ENCODE results near the gene LMAN2. TPM values are rescaled to one million over a fixed set of nuclear protein-coding genes. Genes with fewer than 3 reads are reported as not detected.
"Not testable (repeated sequence)": the region's sequence is repeated elsewhere in the genome, so short reads cannot be mapped to it uniquely, and the experiment has no call there.

The LMAN2 gene
- total RNA-seq, 3 donors from 2014 or later = 91.9 to 150 (median 139) TPM

DNA sequence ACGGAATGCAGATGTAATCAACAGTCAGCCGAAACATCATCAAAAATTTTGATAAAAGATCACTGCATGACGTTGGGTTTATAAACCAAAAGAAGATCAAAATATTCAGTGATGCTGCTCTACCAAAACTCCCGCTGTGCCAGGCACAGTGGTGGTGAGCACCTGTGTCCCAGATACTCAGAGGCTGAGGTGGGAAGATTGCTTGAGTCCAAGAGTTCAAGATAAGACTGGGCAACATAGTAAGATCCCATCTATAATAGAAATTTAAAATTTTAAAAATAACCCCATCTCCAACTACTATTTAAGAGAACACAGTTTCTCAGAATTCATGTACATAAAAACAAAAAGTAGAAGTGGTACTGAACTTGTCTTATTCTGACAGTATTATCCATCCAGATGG is 3.8 kb downstream of the LMAN2 start:
- peaks cover 27% of the 10 kb centered on the region for H3K4me1 ChIP-seq (ENCODE audit: low read depth)
- peaks cover 5% of the 10 kb centered on the region for H3K36me3 ChIP-seq (ENCODE audit: low read depth)
- intact Hi-C loops (cut with DNase I, micrococcal nuclease) = no loop called here
- no peak overlapping the region for H3K4me3 ChIP-seq
- DNase-seq (no peak), ATAC-seq (no peak)
- no peaks in the 10 kb centered on the region for H3K9me3 ChIP-seq
- TF ChIP-seq, protein P1, sequence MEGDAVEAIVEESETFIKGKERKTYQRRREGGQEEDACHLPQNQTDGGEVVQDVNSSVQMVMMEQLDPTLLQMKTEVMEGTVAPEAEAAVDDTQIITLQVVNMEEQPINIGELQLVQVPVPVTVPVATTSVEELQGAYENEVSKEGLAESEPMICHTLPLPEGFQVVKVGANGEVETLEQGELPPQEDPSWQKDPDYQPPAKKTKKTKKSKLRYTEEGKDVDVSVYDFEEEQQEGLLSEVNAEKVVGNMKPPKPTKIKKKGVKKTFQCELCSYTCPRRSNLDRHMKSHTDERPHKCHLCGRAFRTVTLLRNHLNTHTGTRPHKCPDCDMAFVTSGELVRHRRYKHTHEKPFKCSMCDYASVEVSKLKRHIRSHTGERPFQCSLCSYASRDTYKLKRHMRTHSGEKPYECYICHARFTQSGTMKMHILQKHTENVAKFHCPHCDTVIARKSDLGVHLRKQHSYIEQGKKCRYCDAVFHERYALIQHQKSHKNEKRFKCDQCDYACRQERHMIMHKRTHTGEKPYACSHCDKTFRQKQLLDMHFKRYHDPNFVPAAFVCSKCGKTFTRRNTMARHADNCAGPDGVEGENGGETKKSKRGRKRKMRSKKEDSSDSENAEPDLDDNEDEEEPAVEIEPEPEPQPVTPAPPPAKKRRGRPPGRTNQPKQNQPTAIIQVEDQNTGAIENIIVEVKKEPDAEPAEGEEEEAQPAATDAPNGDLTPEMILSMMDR (IDR thresholded peaks at IDR 0.05) = no peak

DNA sequence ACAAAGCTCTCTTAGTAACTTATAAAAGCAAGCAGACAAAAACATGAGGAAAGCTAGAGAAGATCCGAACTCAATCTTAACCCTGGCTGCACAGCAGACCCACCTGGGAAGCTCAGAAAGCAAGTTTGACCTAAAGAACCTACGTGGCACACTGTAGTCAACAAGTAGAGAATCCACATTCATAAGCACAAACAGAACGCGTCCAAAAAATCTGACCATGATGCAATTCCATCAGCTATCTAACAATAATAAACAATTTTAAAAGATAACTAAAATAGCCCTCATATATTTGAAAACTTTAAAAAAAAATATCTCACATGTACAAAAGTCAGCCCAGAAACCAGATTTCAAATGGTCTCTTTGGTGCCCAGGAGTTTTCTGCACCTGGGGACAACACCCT is 4.6 kb downstream of the LMAN2 start:
- no peak for ATAC-seq
- H3K36me3 ChIP-seq (ENCODE audit: low read depth) = peaks cover 4% of the 10 kb centered on the region
- DNase-seq = no peak
- H3K4me1 ChIP-seq (ENCODE audit: low read depth) = peaks cover 25% of the 10 kb centered on the region
- no peak overlapping the region for H3K4me3 ChIP-seq
- no peaks in the 10 kb centered on the region for H3K9me3 ChIP-seq
- TF ChIP-seq, protein P1 (IDR thresholded peaks at IDR 0.05) = no peak
- intact Hi-C loops (cut with DNase I, micrococcal nuclease) = no loop called here

DNA sequence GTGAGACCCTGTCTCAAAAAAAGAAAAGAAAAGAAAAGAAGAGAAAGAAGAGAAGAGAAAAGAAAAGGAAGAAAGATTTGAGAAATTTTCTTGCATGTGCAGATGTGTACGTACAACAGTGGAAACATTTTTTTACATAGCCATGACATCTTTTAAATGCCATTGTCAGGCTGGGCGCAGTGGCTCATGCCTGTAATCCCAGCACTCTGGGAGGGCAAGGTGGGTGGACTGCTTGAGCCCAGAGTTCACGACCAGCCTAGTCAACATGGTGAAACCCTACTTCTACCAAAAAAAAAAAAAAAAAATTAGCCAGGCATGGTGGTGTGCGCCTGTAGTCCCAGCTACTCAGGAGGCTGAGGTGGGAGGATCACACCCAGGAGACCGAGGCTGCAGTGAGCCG is 6.6 kb downstream of the LMAN2 start:
- ATAC-seq (no peak), DNase-seq (peak in 1 of 3 donors; percentile 3)
- Histone ChIP-seq H3K4me1 (ENCODE audit: low read depth) (peaks cover 13% of the 10 kb centered on the region), H3K9me3 (no peaks in the 10 kb centered on the region), H3K4me3 (no peak overlapping the region), H3K36me3 (ENCODE audit: low read depth) (no peaks in the 10 kb centered on the region)
- TF ChIP-seq, protein P1 (IDR thresholded peaks at IDR 0.05) = no peak
- intact Hi-C loops (cut with DNase I, micrococcal nuclease) = no loop called here

DNA sequence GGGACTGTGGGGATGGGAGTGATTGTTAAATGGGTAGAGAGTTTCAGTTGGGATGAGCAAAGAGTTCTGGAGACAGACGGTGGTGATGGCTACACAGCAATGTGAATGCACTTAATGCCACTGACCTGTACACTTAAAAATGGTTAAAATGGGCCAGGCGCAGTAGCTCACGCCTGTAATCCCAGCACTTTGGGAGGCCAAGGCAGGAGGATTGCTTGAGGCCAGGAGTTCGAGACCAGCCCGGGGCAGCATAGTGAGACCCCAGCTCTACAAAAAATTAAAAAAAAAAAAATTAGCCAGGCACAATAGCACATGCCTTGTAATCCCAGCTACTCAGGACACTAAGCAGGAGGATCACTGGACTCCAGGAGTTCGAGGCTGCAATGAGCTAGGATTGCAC is 7.7 kb downstream of the LMAN2 start:
- H3K36me3 ChIP-seq (ENCODE audit: low read depth) = no peaks in the 10 kb centered on the region
- TF ChIP-seq, protein P1 (IDR thresholded peaks at IDR 0.05) = no peak
- H3K4me1 ChIP-seq (ENCODE audit: low read depth) = peaks cover 2% of the 10 kb centered on the region

DNA sequence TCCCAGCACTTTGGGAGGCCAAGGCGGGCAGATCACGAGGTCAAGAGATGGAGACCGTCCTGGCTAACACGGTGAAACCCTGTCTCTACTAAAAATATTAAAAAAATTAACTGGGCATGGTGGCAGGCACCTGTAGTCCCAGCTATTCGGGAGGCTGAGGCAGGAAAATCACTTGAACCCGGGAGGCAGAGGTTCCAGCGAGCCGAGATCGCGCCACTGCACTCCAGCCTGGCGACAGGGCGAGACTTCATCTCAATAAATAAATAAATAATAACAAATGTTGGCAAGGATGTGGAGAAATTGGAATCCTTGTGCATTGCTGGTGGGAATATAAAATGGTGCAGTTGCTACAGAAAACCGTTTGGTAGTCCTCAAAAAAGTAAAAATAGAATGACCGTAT is 8.5 kb downstream of the LMAN2 start:
- intact Hi-C loops (cut with DNase I, micrococcal nuclease); H3K9me3 ChIP-seq; ATAC-seq; H3K36me3 ChIP-seq (ENCODE audit: low read depth); H3K4me1 ChIP-seq (ENCODE audit: low read depth); H3K4me3 ChIP-seq: not testable (repeated sequence)
- peak in 1 of 3 donors; percentile 4 for DNase-seq

More for the DNA sequence above, 7.7 kb downstream of the LMAN2 start:
- intact Hi-C loops (cut with DNase I, micrococcal nuclease) = no loop called here
- H3K9me3 ChIP-seq = no peaks in the 10 kb centered on the region
- H3K4me3 ChIP-seq = no peak overlapping the region
- ATAC-seq (no peak), DNase-seq (peak in 1 of 3 donors; percentile 3)

DNA sequence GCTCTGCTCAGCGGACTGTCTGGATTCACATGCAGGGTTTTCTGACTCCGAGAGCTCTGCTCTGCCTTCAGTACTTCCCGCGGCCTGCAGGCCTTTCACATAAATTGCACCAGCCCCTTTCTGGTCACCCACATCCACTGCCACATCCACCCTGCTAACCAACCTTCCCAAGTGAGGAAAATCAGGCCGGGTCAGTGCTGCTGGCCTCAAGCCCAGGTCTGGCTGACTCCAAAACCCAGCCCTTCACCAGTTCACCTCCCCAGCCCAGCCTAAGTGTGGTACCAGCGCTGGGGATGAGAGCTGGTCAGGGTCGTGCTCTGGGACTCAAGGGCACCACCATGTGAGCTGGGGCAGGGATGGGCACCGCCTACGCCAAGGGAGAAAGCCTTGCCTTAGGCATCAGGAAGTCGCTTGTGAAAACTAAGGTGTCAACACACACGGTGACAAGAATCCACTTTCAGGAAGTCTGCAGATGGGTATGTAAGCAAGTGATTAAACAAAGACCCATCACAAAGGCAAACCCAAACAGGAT is 12.3 kb downstream of the LMAN2 start:
- intact Hi-C loops (cut with DNase I, micrococcal nuclease) = no loop called here
- Histone ChIP-seq H3K9me3 (no peaks in the 10 kb centered on the region), H3K36me3 (ENCODE audit: low read depth) (peaks cover 8% of the 10 kb centered on the region), H3K4me3 (no peak overlapping the region), H3K4me1 (ENCODE audit: low read depth) (no peaks in the 10 kb centered on the region)
- ATAC-seq (peak; percentile 30), DNase-seq (peak in 1 of 3 donors; percentile 7)
- TF ChIP-seq, protein P1 (IDR thresholded peaks at IDR 0.05) = no peak
